H9 (cell line): Measurements from ENCODE around the gene FGF10. TPM values are rescaled to one million over a fixed set of nuclear protein-coding genes. Genes with fewer than 3 reads are reported as not detected.

Experiments
- DNase-seq: peaks from one replicate; pipeline ENCODE4 v3.0.0-alpha.2; 2017
- H2AFZ ChIP-seq: one replicate; pipeline ENCODE4 v1.6.1; 2013; ENCODE audit warnings: mild to moderate bottlenecking, low read length, control low read depth, moderate library complexity
- H2AK5ac ChIP-seq: 2 replicates; pipeline ENCODE4 v1.6.1; 2013; ENCODE audit warnings: low read length, control low read depth, mixed read lengths; ENCODE audit not compliant: insufficient read length
- H2BK120ac ChIP-seq: one replicate; pipeline ENCODE4 v1.6.1; 2013; ENCODE audit warnings: low read depth, mild to moderate bottlenecking, low read length, control low read depth, inconsistent platforms; ENCODE audit not compliant: poor library complexity, severe bottlenecking
- H2BK12ac ChIP-seq: 2 replicates; pipeline ENCODE4 v1.6.1; 2013; ENCODE audit warnings: low read length, control low read depth, mixed read lengths, low read depth; ENCODE audit not compliant: insufficient read length
- H2BK15ac ChIP-seq: 2 replicates; pipeline ENCODE4 v1.6.1; 2013; ENCODE audit warnings: low read depth, low read length, control low read depth
- H2BK20ac ChIP-seq: one replicate; pipeline ENCODE4 v1.6.1; 2013; ENCODE audit warnings: low read depth, mild to moderate bottlenecking, low read length, control low read depth, inconsistent platforms; ENCODE audit not compliant: poor library complexity, severe bottlenecking
- H2BK5ac ChIP-seq: 2 replicates; pipeline ENCODE4 v1.6.1; 2013; ENCODE audit warnings: low read length, control low read depth, mixed read lengths; ENCODE audit not compliant: insufficient read length
- H3K14ac ChIP-seq: 2 replicates; pipeline ENCODE4 v1.6.1; 2013; ENCODE audit warnings: low read length, control low read depth; ENCODE audit not compliant: insufficient read depth
- H3K18ac ChIP-seq: 2 replicates; pipeline ENCODE4 v1.6.1; 2013; ENCODE audit warnings: low read depth, mild to moderate bottlenecking, mixed read lengths, low read length, control low read depth; ENCODE audit not compliant: insufficient read length
- H3K23ac ChIP-seq: 2 replicates; pipeline ENCODE4 v1.6.1; 2013; ENCODE audit warnings: low read length, control low read depth, mixed read lengths, low read depth; ENCODE audit not compliant: insufficient read length
- H3K23me2 ChIP-seq: 2 replicates; pipeline ENCODE4 v1.6.1; 2013; ENCODE audit warnings: low read depth, mild to moderate bottlenecking, mixed read lengths, low read length, control low read depth; ENCODE audit not compliant: insufficient read length, poor library complexity, severe bottlenecking
- H3K27ac ChIP-seq: 2 replicates; pipeline ENCODE4 v1.5.1; 2013; ENCODE audit warnings: low read length, control low read depth, mixed read lengths, low read depth; ENCODE audit not compliant: insufficient read length
- H3K27me3 ChIP-seq: 2 replicates; pipeline ENCODE4 v1.6.1; 2013; ENCODE audit warnings: low read length, control low read depth, inconsistent platforms; ENCODE audit not compliant: insufficient read depth
- H3K4ac ChIP-seq: 2 replicates; pipeline ENCODE4 v1.6.1; 2013; ENCODE audit warnings: low read depth, mild to moderate bottlenecking, control low read depth, inconsistent platforms, low read length, moderate library complexity
- H3K4me1 ChIP-seq: 2 replicates; pipeline ENCODE4 v1.6.1; 2013; ENCODE audit warnings: low read length, control low read depth, inconsistent platforms; ENCODE audit not compliant: insufficient read depth
- H3K4me2 ChIP-seq: 2 replicates; pipeline ENCODE4 v1.6.1; 2013; ENCODE audit warnings: low read length, control low read depth, mixed read lengths; ENCODE audit not compliant: insufficient read length, insufficient read depth
- H3K56ac ChIP-seq: 2 replicates; pipeline ENCODE4 v1.6.1; 2013; ENCODE audit warnings: low read depth, mild to moderate bottlenecking, mixed read lengths, low read length, control low read depth; ENCODE audit not compliant: insufficient read length
- H3K79me1 ChIP-seq: 2 replicates; pipeline ENCODE4 v1.6.1; 2013; ENCODE audit warnings: low read depth, mild to moderate bottlenecking, moderate library complexity, low read length, control low read depth, inconsistent platforms; ENCODE audit not compliant: insufficient read depth, poor library complexity, severe bottlenecking
- H3K79me2 ChIP-seq: 2 replicates; pipeline ENCODE4 v1.6.1; 2013; ENCODE audit warnings: low read length, control low read depth, inconsistent platforms; ENCODE audit not compliant: insufficient read depth
- H3K9ac ChIP-seq: 2 replicates; pipeline ENCODE4 v1.6.1; 2013; ENCODE audit warnings: low read length, control low read depth, mixed read lengths; ENCODE audit not compliant: insufficient read length; ENCODE audit errors: extremely low read depth
- H3K9me3 ChIP-seq: one replicate; pipeline ENCODE4 v1.6.1; 2013; ENCODE audit warnings: low read depth, low read length, inconsistent platforms; ENCODE audit not compliant: control insufficient read depth
- H3T11ph ChIP-seq: one replicate; pipeline ENCODE4 v1.6.1; 2013; ENCODE audit warnings: mild to moderate bottlenecking, low read length, control low read depth, inconsistent platforms
- H4K20me1 ChIP-seq: one replicate; pipeline ENCODE4 v1.6.1; 2013; ENCODE audit not compliant: control insufficient read depth, insufficient read length, insufficient read depth
- H4K5ac ChIP-seq: 2 replicates; pipeline ENCODE4 v1.6.1; 2013; ENCODE audit warnings: low read depth, mild to moderate bottlenecking, mixed read lengths, low read length, control low read depth; ENCODE audit not compliant: insufficient read length
- H4K8ac ChIP-seq: replicated peaks from 2 replicates; pipeline ENCODE4 v1.6.1; 2013; ENCODE audit warnings: low read length, control low read depth, mixed read lengths, low read depth; ENCODE audit not compliant: insufficient read length
- H4K91ac ChIP-seq: 2 replicates; pipeline ENCODE4 v1.6.1; 2013; ENCODE audit warnings: low read depth, mild to moderate bottlenecking, moderate library complexity, mixed read lengths, low read length, control low read depth; ENCODE audit not compliant: insufficient read length
- H3K27ac Mint-ChIP-seq, 3 experiments: 2 replicates in 2 of 3; 3 replicates in 1 of 3; pipeline ENCODE4 v1.8.0; 2020 to 2021; ENCODE audit warnings: mixed read lengths in 3 of 3, mild to moderate bottlenecking in 1 of 3, moderate library complexity in 1 of 3
- H3K27me3 Mint-ChIP-seq: 2 replicates; pipeline ENCODE4 v1.8.0; 2021; ENCODE audit warnings: low read depth, mild to moderate bottlenecking, moderate library complexity, mixed read lengths
- H3K36me3 Mint-ChIP-seq, 3 experiments: 2 replicates in 2 of 3; 3 replicates in 1 of 3; pipeline ENCODE4 v1.8.0; 2020 to 2021; ENCODE audit warnings: low read depth in 3 of 3, mixed read lengths in 3 of 3; ENCODE audit not compliant: insufficient read depth in 1 of 3
- H3K4me1 Mint-ChIP-seq, 2 experiments: 2 replicates each; pipeline ENCODE4 v1.8.0; 2020; ENCODE audit warnings: mixed read lengths in 2 of 2
- H3K4me3 Mint-ChIP-seq, 2 experiments: 2 replicates in 1 of 2; 3 replicates in 1 of 2; pipeline ENCODE4 v1.8.0; 2020 to 2021; ENCODE audit warnings: mild to moderate bottlenecking in 2 of 2, mixed read lengths in 2 of 2, moderate library complexity in 1 of 2
- H3K9me3 Mint-ChIP-seq, 2 experiments: 2 replicates in 1 of 2; 3 replicates in 1 of 2; pipeline ENCODE4 v1.8.0; 2020; ENCODE audit warnings: mild to moderate bottlenecking in 2 of 2, mixed read lengths in 2 of 2, moderate library complexity in 1 of 2
- CTCF ChIP-seq: fragments of 200-600 bp; sonication (generic); conservative IDR thresholded peaks from 3 replicates; pipeline ENCODE4 v1.8.0; 2021; ENCODE audit warnings: antibody characterized with exemption, mild to moderate bottlenecking
- WGBS: extraction: QIAGEN DNeasy Blood & Tissue Kit; methylation state at CpG from one replicate; pipeline ENCODE4 v1.1.7; 2013; ENCODE audit warnings: missing lambda C conversion rate, low lambda C conversion rate, mixed read lengths; ENCODE audit not compliant: insufficient read length; ENCODE audit errors: extremely low coverage; 5-methylcytosine and 5-hydroxymethylcytosine counted together
- total RNA-seq: library from RNA; stranded (reverse); gene quantifications from 2 replicates; pipeline ENCODE4 v1.2.1, GENCODE V29; 2021

Gene FGF10
- total RNA-seq, 1 experiment from 2014 or later = not detected

GRCh38 chr5:44336708-44337107 is 52.5 kb downstream of the FGF10 start:
- Histone ChIP-seq H3K9ac (no peak overlapping the region), H4K5ac (no peak overlapping the region), H2AK5ac (no peak overlapping the region), H3K79me2 (no peaks in the 10 kb centered on the region), H4K8ac (no peak overlapping the region), H2BK12ac (no peak overlapping the region), H3K14ac (no peak overlapping the region), H3K9me3 (no peaks in the 10 kb centered on the region), H2AFZ (no peak overlapping the region), H3K56ac (no peak overlapping the region), H3K4me1 (no peaks in the 10 kb centered on the region), H2BK120ac (no peak overlapping the region), H3K79me1 (no peaks in the 10 kb centered on the region), H3K23me2 (no peaks in the 10 kb centered on the region), H2BK15ac (no peak overlapping the region), H4K20me1 (no peaks in the 10 kb centered on the region), H3K27ac (no peak overlapping the region), H4K91ac (no peak overlapping the region), H2BK5ac (no peak overlapping the region), H3K27me3 (no peaks in the 10 kb centered on the region), H3T11ph (no peak overlapping the region), H3K23ac (no peak overlapping the region), H2BK20ac (no peak overlapping the region), H3K18ac (no peak overlapping the region), H3K4me2 (no peak overlapping the region), H3K4ac (no peak overlapping the region)
- Mint-ChIP-seq H3K9me3 (no peaks in the 10 kb centered on the region), H3K4me3 (no peak overlapping the region), H3K36me3 (no peaks in the 10 kb centered on the region), H3K4me1 (peaks cover 2 to 7% of the 10 kb centered on the region in 2 experiments), H3K27me3 (no peaks in the 10 kb centered on the region), H3K27ac (no peak overlapping the region)
- TF ChIP-seq CTCF = no peak
- WGBS = no CpG with 5 or more reads among the region's 2 CpGs
- no peak for DNase-seq
